NCI-H2029 treated with DMSO at 0.1 percent for 48 hours (cell line): ENCODE data around the gene DNAJA1.

Experiments
- DNase-seq: peaks from one replicate; lab custom pipeline; 2025; lab: John Stamatoyannopoulos, UW

DNAJA1 gene

DNA sequence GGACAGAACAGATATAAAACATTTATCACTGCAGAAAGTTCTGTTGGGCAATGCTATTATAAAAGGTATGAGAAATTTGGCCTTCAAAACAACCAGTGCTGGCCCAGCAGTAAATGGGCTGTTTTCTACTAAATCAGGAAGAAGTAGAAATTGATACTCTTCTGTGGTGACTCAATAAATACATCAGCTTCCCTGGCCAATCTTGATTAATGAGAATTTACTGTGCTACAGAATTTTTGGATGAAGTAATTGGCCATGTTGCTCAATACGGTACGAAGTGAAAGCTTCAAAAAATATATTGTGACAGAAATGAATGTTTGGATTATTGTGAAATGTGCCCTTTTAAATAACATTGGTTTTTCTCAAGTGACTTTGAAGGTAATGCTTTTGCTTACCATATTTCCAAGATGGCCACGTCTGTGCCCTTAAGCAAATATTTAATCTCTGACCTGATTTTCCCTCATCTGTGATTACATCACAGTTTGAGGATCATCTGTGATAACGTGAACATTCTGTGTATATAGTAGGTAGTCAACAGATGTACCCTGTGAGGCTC lies 4.2 kb downstream of the DNAJA1 start:
- DNase-seq: no peak

DNA sequence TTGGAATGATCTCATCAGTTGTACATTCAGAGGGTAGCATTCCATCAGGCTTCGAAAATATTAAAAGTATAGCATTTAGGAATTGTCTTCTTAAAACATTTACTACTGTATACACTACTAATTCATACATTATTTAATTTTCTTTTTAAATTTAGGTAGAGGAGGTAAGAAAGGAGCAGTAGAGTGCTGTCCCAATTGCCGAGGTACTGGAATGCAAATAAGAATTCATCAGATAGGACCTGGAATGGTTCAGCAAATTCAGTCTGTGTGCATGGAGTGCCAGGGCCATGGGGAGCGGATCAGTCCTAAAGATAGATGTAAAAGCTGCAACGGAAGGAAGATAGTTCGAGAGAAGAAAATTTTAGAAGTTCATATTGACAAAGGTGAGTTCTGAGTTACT lies 5.2 kb downstream of the DNAJA1 start:
- DNase-seq: no peak

DNA sequence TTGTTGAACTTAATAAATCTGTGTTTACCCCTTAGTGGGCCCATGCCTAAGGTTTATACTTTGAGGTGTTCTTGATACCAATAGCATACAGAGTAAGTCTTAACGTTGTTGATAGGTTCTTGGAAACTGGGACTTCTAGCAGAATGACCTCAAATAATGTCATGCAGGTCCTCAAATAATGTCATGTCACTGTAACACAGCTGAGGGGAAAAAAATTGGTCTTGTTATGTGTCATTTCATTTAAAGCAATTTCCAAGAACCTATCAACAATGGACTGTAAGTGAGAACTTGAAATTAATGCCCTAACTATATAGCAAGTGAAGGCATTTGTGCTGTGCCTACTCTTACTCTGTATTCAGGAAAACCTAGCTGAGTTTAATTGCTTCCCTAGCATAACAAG lies 7.2 kb downstream of the DNAJA1 start:
- no peak for DNase-seq

DNA sequence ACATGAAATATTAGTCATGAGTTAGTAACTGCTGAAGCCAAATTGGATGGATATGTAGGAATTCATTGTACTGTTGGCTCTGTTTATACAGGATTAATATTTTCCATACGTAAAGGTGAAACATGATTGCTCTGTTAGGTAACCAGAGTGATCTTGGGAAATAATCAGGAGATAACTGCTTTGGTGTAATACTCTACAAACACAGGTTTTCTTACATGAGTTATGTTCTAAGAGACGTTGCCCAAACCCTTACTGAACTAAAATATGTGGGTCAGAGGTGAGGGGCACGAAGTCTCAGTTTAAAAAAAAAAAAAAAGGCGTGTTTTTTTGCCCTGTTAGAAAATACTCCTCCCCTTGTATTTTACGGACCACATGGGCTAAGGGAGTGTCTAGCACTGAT lies 7.8 kb downstream of the DNAJA1 start:
- no peak for DNase-seq

DNA sequence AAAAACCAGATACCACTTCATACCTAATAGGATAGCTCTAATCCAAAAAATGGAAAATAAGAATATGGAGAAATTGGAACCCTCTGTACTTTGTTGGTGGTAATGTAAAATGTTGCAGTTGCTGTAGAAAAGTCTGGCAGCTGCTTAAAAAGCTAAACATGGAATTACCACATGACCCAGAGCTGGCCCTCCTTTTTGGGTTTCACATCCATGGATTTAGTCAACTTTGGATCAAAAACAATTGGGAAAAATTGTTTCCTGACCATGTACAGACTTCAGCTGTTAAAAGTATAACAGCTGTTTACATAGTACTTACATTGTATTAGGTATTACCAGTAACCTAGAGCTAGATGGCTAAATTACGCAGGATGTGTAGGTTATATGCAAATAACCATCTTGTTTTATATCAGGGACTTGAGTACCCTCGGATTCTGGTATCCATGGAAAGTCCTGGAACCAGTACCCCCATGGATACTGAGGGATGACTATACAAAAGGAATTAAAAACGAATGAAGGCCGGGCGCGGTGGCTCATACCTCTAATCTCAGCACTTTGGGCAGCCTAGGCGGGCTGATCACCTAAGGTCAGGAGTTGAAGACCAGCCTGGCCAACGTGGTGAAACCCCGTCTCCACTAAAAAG lies 15.8 kb downstream of the DNAJA1 start:
- DNase-seq: no peak

DNA sequence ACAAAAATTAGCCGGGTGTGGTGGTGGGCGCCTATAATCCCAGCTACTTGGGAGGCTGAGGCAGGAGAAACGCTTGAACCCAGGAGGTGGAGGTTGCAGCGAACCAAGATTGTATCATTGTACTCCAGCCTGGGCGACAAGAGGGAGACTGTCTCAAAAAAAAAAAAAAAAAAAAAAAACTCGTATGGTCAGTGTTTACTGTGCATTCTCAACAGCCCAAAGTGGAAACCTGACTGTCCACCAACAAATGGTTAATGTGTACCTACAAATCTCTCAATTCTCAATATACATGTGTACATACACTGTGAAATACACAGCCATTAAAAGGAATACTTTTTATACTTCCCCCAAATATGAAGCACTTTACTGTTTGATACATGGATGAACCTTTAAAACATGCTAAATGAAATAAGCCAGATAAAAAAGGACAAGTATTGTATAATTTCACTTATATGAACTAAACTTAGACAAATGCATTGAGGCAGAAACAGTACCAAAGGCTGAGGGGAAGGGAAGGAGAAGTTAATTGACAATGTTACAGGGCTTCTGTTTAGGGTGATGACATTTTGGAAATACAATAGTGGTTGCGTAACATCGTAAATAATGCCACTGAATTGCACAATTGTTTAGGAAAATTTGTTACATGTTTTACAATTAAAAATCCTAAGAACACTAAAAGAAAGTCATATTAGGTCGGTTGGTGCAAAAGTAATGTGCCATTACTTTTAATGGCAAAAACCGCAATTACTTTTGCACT lies 16.5 kb downstream of the DNAJA1 start:
- DNase-seq: no peak

DNA sequence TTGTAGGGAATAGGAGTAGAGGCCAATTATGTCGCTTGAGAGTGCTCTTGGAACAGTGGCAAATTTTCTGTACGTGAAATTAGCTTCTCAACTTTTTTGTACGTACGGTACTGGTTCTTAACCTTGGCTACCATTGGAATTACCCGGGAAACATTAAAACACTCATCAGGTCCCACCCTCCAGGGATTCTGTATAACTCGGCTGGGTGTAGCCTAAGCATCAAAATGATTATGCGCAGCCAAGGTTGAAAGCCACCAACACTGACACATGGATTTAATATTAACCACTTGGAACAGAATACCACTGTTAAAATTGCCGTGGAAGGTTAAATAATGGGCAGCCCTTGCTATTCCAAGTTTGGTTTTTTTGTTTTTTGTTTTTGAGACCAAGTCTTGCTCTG lies 17.4 kb downstream of the DNAJA1 start:
- DNase-seq: no peak

DNA sequence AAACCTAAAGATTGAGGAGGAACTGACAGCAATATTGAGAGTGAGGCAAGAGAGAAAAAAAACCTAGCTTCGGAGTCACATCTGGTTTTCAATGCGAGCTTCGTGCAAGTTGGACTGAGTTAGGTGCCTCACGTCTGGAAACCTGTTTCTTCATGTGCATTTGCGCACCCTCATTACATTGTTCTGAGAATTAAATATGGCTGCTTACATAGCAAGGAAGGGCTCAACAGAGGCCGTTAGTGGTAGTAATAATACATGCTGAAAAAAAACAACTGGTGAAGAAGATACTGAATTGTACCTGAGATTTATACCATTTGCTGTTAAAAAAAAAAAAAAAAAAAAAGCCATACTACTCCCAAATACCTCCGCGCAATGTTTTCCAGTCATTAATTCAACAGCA lies 18.6 kb downstream of the DNAJA1 start:
- no peak for DNase-seq

DNA sequence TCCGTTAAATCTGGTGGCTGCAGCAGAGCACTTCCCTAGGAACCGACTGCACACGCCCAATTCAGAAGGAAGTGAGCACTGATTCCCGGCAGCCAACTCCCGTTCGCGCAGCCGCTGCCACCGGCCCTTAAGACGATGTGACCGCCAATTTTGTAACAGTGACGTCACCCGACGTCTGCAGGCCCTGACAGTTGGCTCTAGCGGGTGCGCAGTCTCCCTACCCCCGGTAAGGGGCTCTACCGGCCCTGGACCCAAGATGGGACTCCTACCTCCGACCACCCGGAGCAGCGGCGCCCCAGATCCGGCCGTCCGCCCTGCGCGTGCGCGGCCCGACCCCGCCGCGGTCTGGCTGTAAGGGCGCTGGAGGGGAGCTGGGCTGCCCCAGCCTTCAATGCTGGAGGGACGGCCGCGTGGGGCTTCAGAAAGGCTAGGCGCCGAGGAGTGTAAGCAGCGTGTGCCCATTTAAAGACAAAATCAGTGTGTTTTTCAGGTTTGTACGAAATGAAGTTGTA lies 19.1 kb downstream of the DNAJA1 start:
- DNase-seq: peak; percentile 69

DNA sequence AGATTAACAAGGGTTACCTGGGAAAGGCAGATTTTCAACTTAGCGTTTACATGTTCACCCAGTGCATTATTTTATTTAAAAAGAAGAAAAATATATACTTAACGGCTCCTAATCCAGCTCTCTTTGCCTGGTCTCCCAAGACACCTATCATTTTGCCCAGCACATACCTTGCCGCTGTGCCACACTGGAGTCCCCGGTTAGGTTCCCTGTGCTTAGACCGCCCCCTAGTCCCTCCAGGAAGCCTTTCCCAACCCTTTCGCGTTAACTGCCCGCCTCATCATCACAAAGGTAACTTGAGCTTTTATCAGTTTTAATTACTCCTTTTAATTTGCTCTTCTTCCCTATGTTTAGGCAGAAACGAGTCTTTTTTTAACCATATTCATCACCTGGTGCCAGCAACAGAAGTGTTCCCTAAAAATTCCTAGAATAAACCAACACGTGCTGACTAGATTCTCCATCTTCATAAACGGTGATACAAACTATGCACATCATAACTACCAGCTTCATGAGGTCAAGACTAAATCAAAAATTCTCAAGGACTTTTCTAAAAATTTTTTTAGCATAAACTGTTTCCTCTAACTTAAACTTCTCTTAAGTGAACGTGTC lies 19.7 kb downstream of the DNAJA1 start:
- no peak for DNase-seq

DNA sequence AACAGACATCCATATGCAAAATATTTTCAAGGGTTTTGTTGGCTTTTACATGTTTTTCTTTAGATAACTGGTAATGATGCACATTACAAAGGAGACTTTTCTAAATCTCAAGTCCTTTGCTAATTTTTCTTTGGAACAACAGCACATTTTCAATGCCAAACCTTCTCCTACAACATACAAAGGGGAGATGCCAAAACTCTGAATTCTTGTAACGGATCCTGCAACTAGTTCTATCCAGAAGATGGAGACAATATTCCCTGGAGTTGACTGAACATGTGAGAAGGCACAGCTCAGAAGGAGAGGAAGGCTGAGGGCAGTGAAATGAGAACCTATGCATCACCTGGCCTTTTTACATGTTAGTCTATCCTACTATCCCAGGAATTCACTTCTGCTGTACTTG lies 21.0 kb downstream of the DNAJA1 start:
- no peak for DNase-seq

DNA sequence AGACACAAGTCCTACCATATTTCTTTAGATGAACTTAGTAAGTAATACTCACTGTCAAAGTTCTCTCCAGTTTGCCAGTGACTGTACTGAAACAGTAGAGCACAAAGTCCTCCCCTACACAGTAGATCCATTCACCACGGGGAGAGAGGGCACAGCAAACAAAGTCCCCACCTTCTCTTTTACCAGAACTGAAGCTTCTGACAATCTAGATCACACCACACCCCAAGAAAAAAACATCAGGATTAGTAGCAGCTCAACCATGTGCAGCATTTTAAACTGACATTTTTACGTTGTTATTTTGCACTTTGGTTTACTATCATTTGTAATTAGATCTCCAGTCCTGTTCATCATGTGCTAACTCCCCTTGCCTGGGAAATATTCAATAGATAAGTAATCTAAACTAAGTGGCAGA lies 23.0 kb downstream of the DNAJA1 start:
- no peak for DNase-seq

DNA sequence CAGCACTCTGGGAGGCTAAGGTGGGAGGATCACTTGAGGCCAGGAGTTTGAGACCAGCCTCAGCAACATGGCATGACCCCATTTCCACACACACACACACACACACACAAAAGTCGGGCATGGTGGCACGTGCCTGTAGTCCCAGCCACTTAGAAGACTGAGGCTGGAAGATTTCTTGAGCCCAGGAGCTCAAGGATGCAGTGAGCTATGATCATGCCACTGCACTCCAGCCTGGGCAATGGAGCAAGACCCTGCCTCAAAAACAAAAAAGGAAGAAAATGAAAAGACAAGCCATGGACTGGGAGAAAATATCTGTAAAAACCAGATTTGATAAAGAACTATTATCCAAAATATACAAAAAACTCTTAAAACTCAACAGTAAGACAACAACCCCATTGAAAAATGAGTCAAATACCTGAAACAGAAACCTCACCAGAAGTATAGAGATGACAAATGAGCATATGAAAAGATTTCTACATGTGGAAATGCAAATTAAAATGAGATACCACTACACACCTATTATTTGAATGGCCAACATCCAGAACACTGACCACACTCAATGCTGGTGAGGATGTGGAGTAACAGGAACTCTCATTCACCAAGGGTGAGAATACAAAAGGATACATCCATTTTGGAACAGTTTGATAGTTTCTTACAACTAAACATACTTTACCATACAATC lies 24.7 kb downstream of the DNAJA1 start:
- no peak for DNase-seq

DNA sequence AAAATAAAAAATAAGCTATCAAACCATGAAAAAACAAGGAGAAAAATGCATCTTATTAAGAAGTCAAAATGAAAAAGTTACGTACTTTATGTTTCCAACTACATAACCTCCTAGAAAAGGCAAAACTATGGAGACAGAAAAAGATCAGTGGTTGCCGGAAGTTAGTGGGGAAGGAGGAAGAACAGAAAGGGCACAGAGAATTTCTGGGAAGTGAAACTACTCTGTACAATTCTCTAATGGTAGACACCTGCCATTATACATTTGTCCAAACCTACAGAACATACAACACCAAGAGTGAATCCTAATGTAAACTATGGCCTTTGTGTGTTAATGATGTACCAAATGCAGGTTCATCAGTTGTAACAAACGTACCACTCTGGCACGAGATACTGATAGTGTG lies 26.1 kb downstream of the DNAJA1 start:
- DNase-seq: no peak

DNA sequence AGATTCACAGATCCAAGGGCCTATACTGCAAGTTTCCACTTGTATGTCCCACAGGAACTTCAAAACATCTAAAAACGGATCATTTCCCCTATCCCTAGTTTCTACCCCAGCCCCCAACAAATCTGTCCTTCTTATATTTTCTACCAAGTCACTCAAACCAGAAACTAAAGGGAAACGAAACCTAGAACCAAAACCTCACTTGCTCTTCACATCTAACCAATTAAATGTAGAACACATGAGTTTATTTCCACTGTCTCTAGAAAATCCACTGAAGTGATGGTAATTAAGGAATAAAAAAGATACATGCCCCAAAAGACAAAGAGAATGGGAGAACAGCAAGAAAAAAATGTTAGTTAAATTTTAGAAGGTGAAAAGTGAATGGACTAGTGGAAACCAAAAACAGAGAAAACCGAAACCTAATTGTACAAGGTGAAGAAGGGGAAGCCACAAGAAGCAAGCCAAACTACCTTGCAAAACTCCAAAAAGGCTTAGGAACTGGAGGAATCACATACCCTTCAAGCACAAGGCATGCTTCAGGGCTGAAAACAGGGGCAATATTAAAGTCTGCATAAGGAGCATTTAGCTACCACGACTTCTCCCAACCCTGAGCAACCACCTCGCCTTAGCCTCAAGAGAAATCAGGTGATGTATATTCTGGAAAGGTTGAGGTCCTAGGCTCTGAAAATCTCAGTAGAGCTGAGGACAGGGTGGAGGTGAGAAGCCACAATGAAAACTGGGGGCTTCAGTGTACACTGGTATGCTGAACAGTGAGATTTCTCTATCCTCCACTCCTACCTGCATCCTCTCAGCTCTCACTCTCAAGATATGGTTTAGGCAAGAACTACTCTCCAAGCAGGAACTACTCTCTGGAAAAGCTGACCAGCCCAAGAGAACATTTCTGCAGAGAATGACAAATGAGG lies 40.3 kb downstream of the DNAJA1 start:
- no peak for DNase-seq

DNA sequence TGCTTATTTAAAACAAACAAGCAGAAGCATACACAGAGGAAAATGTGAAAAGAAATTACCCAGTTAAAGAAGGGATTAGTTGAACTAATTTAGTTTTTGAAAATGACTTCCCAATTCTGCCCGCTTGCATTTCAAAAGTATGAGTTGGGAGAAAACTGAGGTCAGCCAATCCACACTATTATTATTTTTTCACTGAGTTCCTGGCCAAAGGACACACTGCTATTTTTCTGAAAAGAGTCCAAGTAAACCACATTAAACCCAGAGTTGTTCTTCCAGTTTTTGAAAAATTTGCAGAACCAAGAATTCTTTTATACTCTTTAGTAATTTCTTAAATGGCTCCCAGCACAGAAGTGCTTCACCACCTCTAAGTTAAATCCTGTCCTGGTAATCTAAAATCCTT lies 43.9 kb downstream of the DNAJA1 start:
- DNase-seq: no peak

DNA sequence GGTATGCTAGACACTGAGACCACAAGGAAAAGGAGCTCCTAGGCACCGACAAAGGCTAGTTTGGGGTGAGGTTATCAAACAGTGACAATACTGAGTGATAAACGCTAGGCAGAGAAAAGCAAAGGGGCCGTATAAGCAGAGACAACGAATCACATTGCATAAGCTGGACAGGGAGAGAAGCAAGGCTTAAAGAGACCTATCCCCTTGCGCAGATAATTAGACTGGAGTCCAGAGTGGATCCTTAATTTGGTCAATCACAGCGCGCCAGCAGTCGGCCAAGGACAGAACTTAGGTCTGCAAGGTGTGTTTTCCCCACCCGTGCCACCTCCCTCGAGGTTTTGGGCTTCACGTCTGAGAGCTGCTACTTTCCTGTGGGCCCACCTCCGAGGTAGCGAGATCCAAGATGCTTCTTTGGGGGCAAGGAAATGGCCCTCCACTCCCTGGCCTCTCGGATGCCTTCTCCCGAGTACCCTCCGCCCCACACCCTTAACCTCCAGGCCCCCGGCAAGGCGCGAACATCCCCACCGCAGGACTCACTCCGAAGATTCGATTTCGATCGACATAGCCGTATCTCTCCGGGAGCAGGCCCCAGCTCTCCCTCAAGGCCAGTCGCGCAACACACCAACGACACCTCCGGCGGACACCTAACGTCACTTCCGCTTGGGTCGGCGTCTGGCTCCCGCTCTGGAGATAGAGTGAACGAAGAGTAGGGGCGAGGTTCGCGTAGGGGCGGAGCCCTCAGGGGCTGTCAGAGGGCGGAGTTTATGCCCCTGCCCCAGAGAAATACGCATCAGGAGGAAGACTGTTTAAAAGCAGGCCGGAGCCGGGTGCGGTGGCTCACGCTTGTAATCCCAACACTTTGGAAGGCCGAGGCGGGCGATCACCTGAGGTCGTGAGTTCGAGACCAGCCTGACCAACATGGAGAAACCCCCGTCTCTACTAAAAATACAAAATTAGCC lies 51.3 kb downstream of the DNAJA1 start, which contains the start of gene SMU1:
Gene SMU1, minus strand, starts transcription at position 629 of the 959 bp plus-strand sequence. Its CDS starts 66 bp downstream, at position 563.
- peak; percentile 89 for DNase-seq

DNA sequence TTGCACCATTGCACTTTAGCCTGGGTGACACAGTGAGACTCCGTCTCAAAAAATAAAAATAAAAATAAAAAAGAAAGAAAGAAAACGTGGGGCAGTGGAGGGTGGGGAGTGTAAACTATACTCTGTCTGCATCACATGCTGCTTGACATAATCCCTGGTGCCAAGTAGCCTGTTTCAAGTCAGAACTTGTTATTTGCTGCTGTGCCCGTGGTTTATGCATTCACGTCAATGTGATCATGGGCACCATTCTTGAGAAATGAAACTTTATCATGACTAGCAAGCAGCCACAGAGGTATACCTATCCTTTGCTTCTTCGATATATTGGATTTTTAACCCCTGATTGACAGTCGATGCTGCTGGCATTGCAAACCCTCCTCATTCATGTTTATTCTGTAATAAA lies 55.5 kb downstream of the DNAJA1 start:
- no peak for DNase-seq

DNA sequence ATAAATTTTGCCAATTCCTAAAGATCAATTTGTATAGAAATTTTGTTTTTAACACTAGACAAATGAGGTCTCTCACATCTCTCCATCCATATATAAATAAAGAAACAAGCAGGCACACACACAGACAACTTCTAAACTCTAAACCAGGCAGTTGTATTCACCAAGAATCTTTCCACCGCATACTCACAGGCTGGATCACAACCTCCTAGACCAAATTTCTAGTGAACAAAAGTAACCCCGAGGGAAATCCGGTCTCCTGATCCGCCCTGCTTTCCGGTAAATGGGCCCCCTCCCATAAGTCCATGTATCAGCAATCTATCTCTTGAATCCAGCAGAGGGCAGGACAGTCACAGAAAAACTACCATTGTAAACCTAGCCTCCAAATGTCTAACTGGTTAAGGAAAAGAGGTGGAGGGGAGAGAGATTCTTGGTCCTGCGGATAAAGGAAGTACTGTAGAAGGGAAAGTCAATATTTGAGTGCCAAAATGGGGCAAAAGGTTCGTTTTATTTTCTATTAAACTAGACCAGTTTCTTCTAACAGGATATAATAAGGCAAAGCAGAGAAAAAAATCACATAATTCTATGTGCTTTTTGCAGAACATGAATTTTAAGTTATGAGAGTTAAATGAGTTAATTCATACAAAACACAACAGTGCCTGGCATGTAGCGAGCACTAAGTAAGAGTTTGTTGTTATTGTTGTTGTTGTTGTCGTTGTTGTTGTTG lies 56.2 kb downstream of the DNAJA1 start:
- DNase-seq: peak; percentile 93
